ENCODE data around the gene CBFA2T2.

CBFA2T2 gene

GRCh38 chr20:33612001-33612400 lies 122.1 kb downstream of the CBFA2T2 start:
- no peak overlapping the region for H3K4me3 ChIP-seq (ENCODE audit: low read depth, low read length)
- no peak for TF ChIP-seq CTCF (IDR thresholded peaks at IDR 0.05; ENCODE audit: borderline replicate concordance, insufficient read depth, low read depth, low read length)

GRCh38 chr20:33621717-33622400 lies 132.0 kb downstream of the CBFA2T2 start:
- no peak overlapping the region for H3K4me3 ChIP-seq (ENCODE audit: low read depth, low read length)
- no peak for TF ChIP-seq CTCF (IDR thresholded peaks at IDR 0.05; ENCODE audit: borderline replicate concordance, insufficient read depth, low read depth, low read length)

GRCh38 chr20:33622705-33623365 lies 132.9 kb downstream of the CBFA2T2 start:
- no peak overlapping the region for H3K4me3 ChIP-seq (ENCODE audit: low read depth, low read length)
- TF ChIP-seq CTCF (IDR thresholded peaks at IDR 0.05; ENCODE audit: borderline replicate concordance, insufficient read depth, low read depth, low read length), result no peak

GRCh38 chr20:33624399-33624798 lies 134.5 kb downstream of the CBFA2T2 start:
- no peak for TF ChIP-seq CTCF (IDR thresholded peaks at IDR 0.05; ENCODE audit: borderline replicate concordance, insufficient read depth, low read depth, low read length)
- H3K4me3 ChIP-seq (ENCODE audit: low read depth, low read length), result no peak overlapping the region

GRCh38 chr20:33626190-33626589 lies 136.3 kb downstream of the CBFA2T2 start:
- TF ChIP-seq CTCF (IDR thresholded peaks at IDR 0.05; ENCODE audit: borderline replicate concordance, insufficient read depth, low read depth, low read length), result no peak
- no peak overlapping the region for H3K4me3 ChIP-seq (ENCODE audit: low read depth, low read length)

GRCh38 chr20:33627577-33628216 lies 137.8 kb downstream of the CBFA2T2 start:
- no peak for TF ChIP-seq CTCF (IDR thresholded peaks at IDR 0.05; ENCODE audit: borderline replicate concordance, insufficient read depth, low read depth, low read length)

More at GRCh38 chr20:33627577-33628216, 137.8 kb downstream of the CBFA2T2 start:
- no peak overlapping the region for H3K4me3 ChIP-seq (ENCODE audit: low read depth, low read length)
